ENCODE measurements around the gene RHCE.
"Not testable (repeated sequence)": the region's sequence is repeated elsewhere in the genome, so short reads cannot be mapped to it uniquely, and the experiment has no call there.

RHCE gene

GRCh38 chr1:25420715-25421114 is at the start of gene RHCE:
Gene RHCE, minus strand, starts transcription at chr1:25420825. Its CDS starts 39 bp downstream, at chr1:25420786.
- not testable (repeated sequence) for H3K9me3 ChIP-seq (ENCODE audit: low read length); H3K4me3 ChIP-seq (ENCODE audit: low read length); H3K36me3 ChIP-seq (ENCODE audit: insufficient read depth, low read length); H3K4me1 ChIP-seq (ENCODE audit: insufficient read depth, low read length); H3K27me3 ChIP-seq (ENCODE audit: insufficient read depth, low read length); H2AFZ ChIP-seq (ENCODE audit: low read depth, low read length)

- Histone ChIP-seq H3K27me3 (ENCODE audit: insufficient read depth, low read length) (no peaks in the 10 kb centered on the region), H3K9me3 (ENCODE audit: low read length) (peaks cover 2% of the 10 kb centered on the region), H3K4me3 (ENCODE audit: low read length) (no peak overlapping the region), H3K36me3 (ENCODE audit: insufficient read depth, low read length) (peaks cover 4% of the 10 kb centered on the region), H2AFZ (ENCODE audit: low read depth, low read length) (no peak overlapping the region), H3K4me1 (ENCODE audit: insufficient read depth, low read length) (no peaks in the 10 kb centered on the region)
These were observed 48.6 kb upstream of the RHCE start for GRCh38 chr1:25469177-25469576.

GRCh38 chr1:25468033-25468432 is 47.4 kb upstream of the RHCE start:
- Histone ChIP-seq H3K4me1 (ENCODE audit: insufficient read depth, low read length) (no peaks in the 10 kb centered on the region), H3K36me3 (ENCODE audit: insufficient read depth, low read length) (peaks cover 4% of the 10 kb centered on the region), H3K9me3 (ENCODE audit: low read length) (peaks cover 2% of the 10 kb centered on the region), H3K4me3 (ENCODE audit: low read length) (no peak overlapping the region), H3K27me3 (ENCODE audit: insufficient read depth, low read length) (no peaks in the 10 kb centered on the region), H2AFZ (ENCODE audit: low read depth, low read length) (no peak overlapping the region)

- peaks cover 2% of the 10 kb centered on the region for H3K9me3 ChIP-seq (ENCODE audit: low read length)
- H3K36me3 ChIP-seq (ENCODE audit: insufficient read depth, low read length), result peaks cover 4% of the 10 kb centered on the region
- no peak overlapping the region for H3K4me3 ChIP-seq (ENCODE audit: low read length)
- H2AFZ ChIP-seq (ENCODE audit: low read depth, low read length), result no peak overlapping the region
- H3K4me1 ChIP-seq (ENCODE audit: insufficient read depth, low read length), result no peaks in the 10 kb centered on the region
- H3K27me3 ChIP-seq (ENCODE audit: insufficient read depth, low read length), result no peaks in the 10 kb centered on the region
These were observed 47.0 kb upstream of the RHCE start for GRCh38 chr1:25467616-25468015.

- H2AFZ ChIP-seq (ENCODE audit: low read depth, low read length), result no peak overlapping the region
- peaks cover 4% of the 10 kb centered on the region for H3K36me3 ChIP-seq (ENCODE audit: insufficient read depth, low read length)
These were observed 46.6 kb upstream of the RHCE start for GRCh38 chr1:25467193-25467592.

GRCh38 chr1:25462732-25463131 is 42.1 kb upstream of the RHCE start:
- peaks cover 4% of the 10 kb centered on the region for H3K9me3 ChIP-seq (ENCODE audit: low read length)
- no peaks in the 10 kb centered on the region for H3K27me3 ChIP-seq (ENCODE audit: insufficient read depth, low read length)
- H3K4me1 ChIP-seq (ENCODE audit: insufficient read depth, low read length), result no peaks in the 10 kb centered on the region
- no peak overlapping the region for H2AFZ ChIP-seq (ENCODE audit: low read depth, low read length)
- H3K4me3 ChIP-seq (ENCODE audit: low read length), result no peak overlapping the region
- H3K36me3 ChIP-seq (ENCODE audit: insufficient read depth, low read length), result peaks cover 16% of the 10 kb centered on the region

More at GRCh38 chr1:25467193-25467592, 46.6 kb upstream of the RHCE start:
- H3K4me3 ChIP-seq (ENCODE audit: low read length), result no peak overlapping the region
- no peaks in the 10 kb centered on the region for H3K27me3 ChIP-seq (ENCODE audit: insufficient read depth, low read length)
- peaks cover 2% of the 10 kb centered on the region for H3K9me3 ChIP-seq (ENCODE audit: low read length)
- H3K4me1 ChIP-seq (ENCODE audit: insufficient read depth, low read length), result no peaks in the 10 kb centered on the region

GRCh38 chr1:25461849-25462248 is 41.2 kb upstream of the RHCE start:
- Histone ChIP-seq H3K36me3 (ENCODE audit: insufficient read depth, low read length) (peaks cover 24% of the 10 kb centered on the region), H3K4me3 (ENCODE audit: low read length) (no peak overlapping the region), H2AFZ (ENCODE audit: low read depth, low read length) (no peak overlapping the region), H3K27me3 (ENCODE audit: insufficient read depth, low read length) (no peaks in the 10 kb centered on the region), H3K4me1 (ENCODE audit: insufficient read depth, low read length) (no peaks in the 10 kb centered on the region), H3K9me3 (ENCODE audit: low read length) (peaks cover 4% of the 10 kb centered on the region)

- H2AFZ ChIP-seq (ENCODE audit: low read depth, low read length), result not testable (repeated sequence)
- peaks cover 30% of the 10 kb centered on the region for H3K36me3 ChIP-seq (ENCODE audit: insufficient read depth, low read length)
These were observed 40.2 kb upstream of the RHCE start for GRCh38 chr1:25460816-25461215.

GRCh38 chr1:25460020-25460419 is 39.4 kb upstream of the RHCE start:
- Histone ChIP-seq H3K4me3 (ENCODE audit: low read length) (no peak overlapping the region), H3K27me3 (ENCODE audit: insufficient read depth, low read length) (no peaks in the 10 kb centered on the region), H3K9me3 (ENCODE audit: low read length) (peaks cover 2% of the 10 kb centered on the region), H3K36me3 (ENCODE audit: insufficient read depth, low read length) (peaks cover 30% of the 10 kb centered on the region), H3K4me1 (ENCODE audit: insufficient read depth, low read length) (no peaks in the 10 kb centered on the region), H2AFZ (ENCODE audit: low read depth, low read length) (no peak overlapping the region)

More at GRCh38 chr1:25460816-25461215, 40.2 kb upstream of the RHCE start:
- not testable (repeated sequence) for H3K9me3 ChIP-seq (ENCODE audit: low read length); H3K27me3 ChIP-seq (ENCODE audit: insufficient read depth, low read length); H3K4me1 ChIP-seq (ENCODE audit: insufficient read depth, low read length); H3K4me3 ChIP-seq (ENCODE audit: low read length)

- H2AFZ ChIP-seq (ENCODE audit: low read depth, low read length), result no peak overlapping the region
- no peaks in the 10 kb centered on the region for H3K27me3 ChIP-seq (ENCODE audit: insufficient read depth, low read length)
- H3K36me3 ChIP-seq (ENCODE audit: insufficient read depth, low read length), result peaks cover 33% of the 10 kb centered on the region
- no peaks in the 10 kb centered on the region for H3K4me1 ChIP-seq (ENCODE audit: insufficient read depth, low read length)
- peaks cover 2% of the 10 kb centered on the region for H3K9me3 ChIP-seq (ENCODE audit: low read length)
- H3K4me3 ChIP-seq (ENCODE audit: low read length), result no peak overlapping the region
These were observed 38.1 kb upstream of the RHCE start for GRCh38 chr1:25458541-25459298.

- Histone ChIP-seq H3K4me3 (ENCODE audit: low read length) (no peak overlapping the region), H2AFZ (ENCODE audit: low read depth, low read length) (no peak overlapping the region), H3K9me3 (ENCODE audit: low read length) (peaks cover 2% of the 10 kb centered on the region), H3K4me1 (ENCODE audit: insufficient read depth, low read length) (no peaks in the 10 kb centered on the region), H3K36me3 (ENCODE audit: insufficient read depth, low read length) (peaks cover 35% of the 10 kb centered on the region), H3K27me3 (ENCODE audit: insufficient read depth, low read length) (no peaks in the 10 kb centered on the region)
These were observed 35.9 kb upstream of the RHCE start for GRCh38 chr1:25456502-25456901.

- Histone ChIP-seq H3K4me3 (ENCODE audit: low read length) (no peak overlapping the region), H3K36me3 (ENCODE audit: insufficient read depth, low read length) (peaks cover 36% of the 10 kb centered on the region), H3K4me1 (ENCODE audit: insufficient read depth, low read length) (no peaks in the 10 kb centered on the region), H2AFZ (ENCODE audit: low read depth, low read length) (no peak overlapping the region), H3K27me3 (ENCODE audit: insufficient read depth, low read length) (no peaks in the 10 kb centered on the region), H3K9me3 (ENCODE audit: low read length) (no peaks in the 10 kb centered on the region)
These were observed 31.3 kb upstream of the RHCE start for GRCh38 chr1:25451908-25452307.

GRCh38 chr1:25450891-25451290 is 30.3 kb upstream of the RHCE start:
- no peak overlapping the region for H2AFZ ChIP-seq (ENCODE audit: low read depth, low read length)
- no peaks in the 10 kb centered on the region for H3K27me3 ChIP-seq (ENCODE audit: insufficient read depth, low read length)
- no peak overlapping the region for H3K4me3 ChIP-seq (ENCODE audit: low read length)
- no peaks in the 10 kb centered on the region for H3K9me3 ChIP-seq (ENCODE audit: low read length)
- H3K4me1 ChIP-seq (ENCODE audit: insufficient read depth, low read length), result peaks cover 6% of the 10 kb centered on the region
- H3K36me3 ChIP-seq (ENCODE audit: insufficient read depth, low read length), result peaks cover 31% of the 10 kb centered on the region

- H3K4me1 ChIP-seq (ENCODE audit: insufficient read depth, low read length), result peaks cover 9% of the 10 kb centered on the region
- no peaks in the 10 kb centered on the region for H3K27me3 ChIP-seq (ENCODE audit: insufficient read depth, low read length)
- no peaks in the 10 kb centered on the region for H3K9me3 ChIP-seq (ENCODE audit: low read length)
- H3K36me3 ChIP-seq (ENCODE audit: insufficient read depth, low read length), result peaks cover 27% of the 10 kb centered on the region
- H2AFZ ChIP-seq (ENCODE audit: low read depth, low read length), result no peak overlapping the region
- H3K4me3 ChIP-seq (ENCODE audit: low read length), result no peak overlapping the region
These were observed 26.9 kb upstream of the RHCE start for GRCh38 chr1:25447547-25447946.
